Measurements from ENCODE around the gene C19orf33.

Gene C19orf33

DNA sequence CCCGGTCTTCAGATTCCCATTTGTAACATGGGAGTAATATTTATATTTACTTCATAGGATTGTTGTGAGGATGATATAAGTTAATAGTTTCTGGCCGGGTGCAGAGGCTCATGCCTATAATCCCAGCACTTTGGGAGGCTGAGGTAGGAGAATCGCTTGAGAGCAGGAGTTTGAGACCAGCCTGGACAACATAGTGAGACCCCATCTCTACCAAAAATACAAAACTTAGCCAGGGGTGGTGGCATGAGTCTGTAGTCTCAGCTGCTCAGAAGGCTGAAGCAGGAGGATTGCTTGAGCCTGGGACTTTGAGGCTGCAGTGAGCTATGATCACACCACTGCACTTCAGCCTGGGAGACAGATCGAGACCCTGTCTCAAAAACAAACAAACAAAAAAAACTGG is 42.8 kb downstream of the C19orf33 start:
- no peak for DNase-seq

DNA sequence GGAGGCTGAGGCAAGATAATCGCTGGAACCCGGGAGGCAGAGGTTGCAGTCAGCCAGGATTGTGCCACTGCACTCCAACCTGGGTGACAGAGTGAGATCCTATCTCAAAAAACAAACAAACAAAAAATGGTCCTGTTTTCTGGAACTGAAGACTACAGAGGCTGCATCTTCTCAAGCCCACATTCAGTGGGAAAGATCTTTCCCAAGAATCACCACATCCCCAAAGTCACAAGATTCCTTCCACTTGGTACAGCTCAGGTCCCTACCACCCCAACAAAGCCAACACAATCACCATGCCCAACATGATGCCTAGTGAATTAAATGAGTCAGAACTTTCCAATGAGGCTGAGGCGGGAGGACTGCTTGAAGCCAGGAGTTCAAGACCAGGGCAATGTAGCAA is 46.8 kb downstream of the C19orf33 start:
- no peak for DNase-seq

DNA sequence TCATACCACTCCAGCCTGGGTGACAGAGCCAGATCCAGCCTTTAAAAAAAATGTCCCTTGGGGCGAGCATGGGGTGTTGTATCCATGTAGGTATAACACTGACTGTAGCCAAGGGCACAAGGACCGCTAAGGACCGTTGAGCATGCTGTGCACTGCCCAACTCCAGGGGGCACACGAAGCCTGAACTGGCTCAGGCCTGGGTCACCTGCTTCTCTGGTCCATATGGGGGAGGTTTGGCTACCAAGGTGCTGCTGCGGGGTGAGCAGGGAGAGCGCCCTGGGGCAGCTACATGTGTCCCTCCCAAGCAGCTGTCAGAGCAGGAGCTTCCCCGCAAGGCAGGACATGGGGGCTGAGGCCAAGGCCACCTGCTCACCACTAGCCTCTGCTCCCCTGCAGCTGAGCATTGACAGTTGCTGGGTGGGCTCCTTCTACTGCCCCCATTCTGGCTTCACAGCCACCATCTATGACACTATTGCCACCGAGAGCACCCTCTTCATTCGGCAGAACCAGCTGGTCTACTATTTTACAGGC is 47.9 kb downstream of the C19orf33 start:
- DNase-seq: no peak

DNA sequence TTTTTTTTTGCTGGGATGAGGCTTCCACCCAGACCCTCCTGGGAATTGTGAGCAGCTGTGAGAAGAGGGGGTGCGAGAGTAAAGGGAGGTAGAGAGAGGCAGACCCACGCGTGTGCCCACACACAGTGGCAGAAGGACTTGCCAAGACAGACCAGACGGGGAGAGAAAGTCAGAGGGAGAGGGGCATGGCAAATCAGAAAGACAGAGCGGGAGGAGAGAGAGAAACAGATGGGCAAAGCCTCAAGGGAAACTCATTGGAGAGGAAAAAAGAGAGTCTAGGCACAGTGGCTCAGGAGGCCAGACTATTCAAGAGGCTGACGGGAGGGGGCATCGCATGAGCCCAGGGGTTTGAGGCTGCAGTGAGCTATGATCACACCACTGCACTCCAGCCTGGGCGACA is 48.6 kb downstream of the C19orf33 start:
- DNase-seq: no peak
